IPS DF 6.9 (cell line): ENCODE measurements around the gene SERPINB11.

Experiments used
- DNase-seq: peaks from one replicate; pipeline ENCODE4 v3.0.0-alpha.2; 2013; ENCODE audit warnings: low read depth, low spot score
- H3K27ac ChIP-seq: one replicate; pipeline ENCODE4 v1.5.1; 2013; ENCODE audit warnings: low read length, control low read depth
- H3K27me3 ChIP-seq: 2 replicates; pipeline ENCODE4 v1.6.1; 2013; ENCODE audit warnings: mild to moderate bottlenecking, low read length; ENCODE audit not compliant: control insufficient read depth, insufficient read depth
- H3K36me3 ChIP-seq: 2 replicates; pipeline ENCODE4 v1.6.1; 2013; ENCODE audit warnings: low read length; ENCODE audit not compliant: control insufficient read depth, insufficient read depth
- H3K4me1 ChIP-seq: 2 replicates; pipeline ENCODE4 v1.6.1; 2013; ENCODE audit warnings: low read length; ENCODE audit not compliant: control insufficient read depth, insufficient read depth
- H3K4me3 ChIP-seq: 2 replicates; pipeline ENCODE4 v1.5.1; 2013; ENCODE audit warnings: mild to moderate bottlenecking, low read length
- H3K9me3 ChIP-seq: 2 replicates; pipeline ENCODE4 v1.6.1; 2013; ENCODE audit warnings: low read length, inconsistent platforms; ENCODE audit not compliant: control insufficient read depth, insufficient read depth
- WGBS: extraction: QIAGEN DNeasy Blood & Tissue Kit; methylation state at CpG from one replicate; pipeline ENCODE4 v1.1.7; 2013; ENCODE audit warnings: mixed read lengths, missing lambda C conversion rate; ENCODE audit not compliant: insufficient read length, insufficient coverage; 5-methylcytosine and 5-hydroxymethylcytosine counted together

Gene SERPINB11

GRCh38 chr18:63683890-63684289, 18.9 kb upstream of the SERPINB11 start:
- Histone ChIP-seq H3K4me1 (no peaks in the 10 kb centered on the region; the same call in 1 of the 2 replicates), H3K27me3 (no peaks in the 10 kb centered on the region), H3K9me3 (no peaks in the 10 kb centered on the region), H3K36me3 (no peaks in the 10 kb centered on the region), H3K4me3 (no peak overlapping the region), H3K27ac (no peak overlapping the region)
- DNase-seq = no peak
- WGBS = no CpG with 5 or more reads among the region's 5 CpGs

- Histone ChIP-seq H3K27ac (no peak overlapping the region), H3K4me1 (no peaks in the 10 kb centered on the region; the same call in 1 of the 2 replicates), H3K9me3 (no peaks in the 10 kb centered on the region), H3K36me3 (no peaks in the 10 kb centered on the region), H3K27me3 (no peaks in the 10 kb centered on the region), H3K4me3 (no peak overlapping the region)
- no peak for DNase-seq
- no CpG with 5 or more reads among the region's 3 CpGs for WGBS
These were observed 18.0 kb upstream of the SERPINB11 start for GRCh38 chr18:63684718-63685117.

GRCh38 chr18:63686871-63687270, 15.9 kb upstream of the SERPINB11 start:
- Histone ChIP-seq H3K27me3 (no peaks in the 10 kb centered on the region), H3K4me3 (no peak overlapping the region), H3K27ac (no peak overlapping the region), H3K4me1 (no peaks in the 10 kb centered on the region; the same call in 1 of the 2 replicates), H3K9me3 (no peaks in the 10 kb centered on the region), H3K36me3 (no peaks in the 10 kb centered on the region)
- DNase-seq = no peak
- WGBS = no CpG with 5 or more reads among the region's 2 CpGs

- H3K27me3 ChIP-seq = no peaks in the 10 kb centered on the region
- no peak overlapping the region for H3K4me3 ChIP-seq
- no peaks in the 10 kb centered on the region for H3K9me3 ChIP-seq
- no peak overlapping the region for H3K27ac ChIP-seq
- DNase-seq = no peak
- no CpG with 5 or more reads among the region's 2 CpGs for WGBS
- H3K4me1 ChIP-seq = no peaks in the 10 kb centered on the region
- H3K36me3 ChIP-seq = no peaks in the 10 kb centered on the region
These were observed 13.7 kb upstream of the SERPINB11 start for GRCh38 chr18:63689064-63689463.

GRCh38 chr18:63697097-63697660, 5.6 kb upstream of the SERPINB11 start:
- Histone ChIP-seq H3K27me3 (no peaks in the 10 kb centered on the region), H3K9me3 (no peaks in the 10 kb centered on the region), H3K27ac (no peak overlapping the region), H3K4me3 (no peak overlapping the region), H3K36me3 (no peaks in the 10 kb centered on the region), H3K4me1 (no peaks in the 10 kb centered on the region)
- WGBS = no CpG with 5 or more reads among the region's 3 CpGs
- no peak for DNase-seq

- no CpG with 5 or more reads among the region's 3 CpGs for WGBS
- no peak overlapping the region for H3K4me3 ChIP-seq
- H3K27me3 ChIP-seq = no peaks in the 10 kb centered on the region
- no peak overlapping the region for H3K27ac ChIP-seq
- no peaks in the 10 kb centered on the region for H3K36me3 ChIP-seq
- DNase-seq = no peak
- no peaks in the 10 kb centered on the region for H3K4me1 ChIP-seq
- H3K9me3 ChIP-seq = no peaks in the 10 kb centered on the region
These were observed 2.3 kb upstream of the SERPINB11 start for GRCh38 chr18:63700501-63700900.

- Histone ChIP-seq H3K9me3 (no peaks in the 10 kb centered on the region), H3K36me3 (no peaks in the 10 kb centered on the region), H3K27ac (no peak overlapping the region), H3K4me3 (no peak overlapping the region), H3K4me1 (no peaks in the 10 kb centered on the region), H3K27me3 (no peaks in the 10 kb centered on the region)
- no CpG with 5 or more reads among the region's 5 CpGs for WGBS
- DNase-seq = no peak
These were observed 808 bp upstream of the SERPINB11 start for GRCh38 chr18:63701952-63702351.

- no CpG with 5 or more reads among the region's 2 CpGs for WGBS
- H3K27me3 ChIP-seq = no peaks in the 10 kb centered on the region
- no peak overlapping the region for H3K4me3 ChIP-seq
- H3K4me1 ChIP-seq = no peaks in the 10 kb centered on the region
- H3K27ac ChIP-seq = no peak overlapping the region
- H3K36me3 ChIP-seq = no peaks in the 10 kb centered on the region
- no peak for DNase-seq
- H3K9me3 ChIP-seq = no peaks in the 10 kb centered on the region
These were observed 2.6 kb downstream of the SERPINB11 start for GRCh38 chr18:63705401-63705800.

GRCh38 chr18:63707816-63708215, 5.1 kb downstream of the SERPINB11 start:
- H3K9me3 ChIP-seq = no peaks in the 10 kb centered on the region
- H3K4me3 ChIP-seq = no peak overlapping the region
- no peaks in the 10 kb centered on the region for H3K36me3 ChIP-seq
- H3K27me3 ChIP-seq = no peaks in the 10 kb centered on the region
- H3K27ac ChIP-seq = no peak overlapping the region
- H3K4me1 ChIP-seq = no peaks in the 10 kb centered on the region
- no CpG with 5 or more reads among the region's 1 CpG for WGBS
- DNase-seq = no peak

GRCh38 chr18:63708650-63709049, 5.9 kb downstream of the SERPINB11 start:
- H3K27ac ChIP-seq = no peak overlapping the region
- DNase-seq = no peak
- H3K9me3 ChIP-seq = no peaks in the 10 kb centered on the region; the same call in 1 of the 2 replicates
- no CpG with 5 or more reads among the region's 3 CpGs for WGBS
- H3K36me3 ChIP-seq = no peaks in the 10 kb centered on the region
- H3K4me3 ChIP-seq = no peak overlapping the region
- H3K27me3 ChIP-seq = no peaks in the 10 kb centered on the region
- no peaks in the 10 kb centered on the region for H3K4me1 ChIP-seq
